ENCODE data around the gene STIP1. TPM values are rescaled to one million over a fixed set of nuclear protein-coding genes. Genes with fewer than 3 reads are reported as not detected.
A peak's percentile ranks its signal among the peaks of the same experiment; 100 is the strongest.

Gene STIP1
- total and polyA plus RNA-seq, 9 of the 15 experiments (the other 6 are each of a cell fraction or from before 2014, with no cell fraction given), result 58.1 to 465 (median 346) TPM

- TF ChIP-seq FOXA3 (CRISPR knock-in tag; conservative IDR thresholded peaks at IDR 0.05 in 1 of 2, IDR thresholded peaks at IDR 0.05 in 1 of 2) (0 out of 4 replicates have a peak, but pooled peaks of 1 of the 2 experiments have one; percentile 20), TEAD1 (CRISPR knock-in tag; IDR thresholded peaks at IDR 0.05) (peak in 1 of 2 experiments; percentile 25; a peak in 1 of 4 replicates), RBFOX2 (IDR thresholded peaks at IDR 0.05; ENCODE audit: low read depth, low read length) (peak; percentile 20; the same call in 1 of the 2 replicates), ILF3 (IDR thresholded peaks at IDR 0.05; ENCODE audit: borderline replicate concordance) (no peak), FOSL1 (tag; conservative IDR thresholded peaks at IDR 0.05) (no peak)
- TF ChIP-seq, protein P1, sequence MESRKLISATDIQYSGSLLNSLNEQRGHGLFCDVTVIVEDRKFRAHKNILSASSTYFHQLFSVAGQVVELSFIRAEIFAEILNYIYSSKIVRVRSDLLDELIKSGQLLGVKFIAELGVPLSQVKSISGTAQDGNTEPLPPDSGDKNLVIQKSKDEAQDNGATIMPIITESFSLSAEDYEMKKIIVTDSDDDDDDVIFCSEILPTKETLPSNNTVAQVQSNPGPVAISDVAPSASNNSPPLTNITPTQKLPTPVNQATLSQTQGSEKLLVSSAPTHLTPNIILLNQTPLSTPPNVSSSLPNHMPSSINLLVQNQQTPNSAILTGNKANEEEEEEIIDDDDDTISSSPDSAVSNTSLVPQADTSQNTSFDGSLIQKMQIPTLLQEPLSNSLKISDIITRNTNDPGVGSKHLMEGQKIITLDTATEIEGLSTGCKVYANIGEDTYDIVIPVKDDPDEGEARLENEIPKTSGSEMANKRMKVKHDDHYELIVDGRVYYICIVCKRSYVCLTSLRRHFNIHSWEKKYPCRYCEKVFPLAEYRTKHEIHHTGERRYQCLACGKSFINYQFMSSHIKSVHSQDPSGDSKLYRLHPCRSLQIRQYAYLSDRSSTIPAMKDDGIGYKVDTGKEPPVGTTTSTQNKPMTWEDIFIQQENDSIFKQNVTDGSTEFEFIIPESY (CRISPR knock-in tag; IDR thresholded peaks at IDR 0.05), result peak; percentile 44
- TF ChIP-seq, protein P2, sequence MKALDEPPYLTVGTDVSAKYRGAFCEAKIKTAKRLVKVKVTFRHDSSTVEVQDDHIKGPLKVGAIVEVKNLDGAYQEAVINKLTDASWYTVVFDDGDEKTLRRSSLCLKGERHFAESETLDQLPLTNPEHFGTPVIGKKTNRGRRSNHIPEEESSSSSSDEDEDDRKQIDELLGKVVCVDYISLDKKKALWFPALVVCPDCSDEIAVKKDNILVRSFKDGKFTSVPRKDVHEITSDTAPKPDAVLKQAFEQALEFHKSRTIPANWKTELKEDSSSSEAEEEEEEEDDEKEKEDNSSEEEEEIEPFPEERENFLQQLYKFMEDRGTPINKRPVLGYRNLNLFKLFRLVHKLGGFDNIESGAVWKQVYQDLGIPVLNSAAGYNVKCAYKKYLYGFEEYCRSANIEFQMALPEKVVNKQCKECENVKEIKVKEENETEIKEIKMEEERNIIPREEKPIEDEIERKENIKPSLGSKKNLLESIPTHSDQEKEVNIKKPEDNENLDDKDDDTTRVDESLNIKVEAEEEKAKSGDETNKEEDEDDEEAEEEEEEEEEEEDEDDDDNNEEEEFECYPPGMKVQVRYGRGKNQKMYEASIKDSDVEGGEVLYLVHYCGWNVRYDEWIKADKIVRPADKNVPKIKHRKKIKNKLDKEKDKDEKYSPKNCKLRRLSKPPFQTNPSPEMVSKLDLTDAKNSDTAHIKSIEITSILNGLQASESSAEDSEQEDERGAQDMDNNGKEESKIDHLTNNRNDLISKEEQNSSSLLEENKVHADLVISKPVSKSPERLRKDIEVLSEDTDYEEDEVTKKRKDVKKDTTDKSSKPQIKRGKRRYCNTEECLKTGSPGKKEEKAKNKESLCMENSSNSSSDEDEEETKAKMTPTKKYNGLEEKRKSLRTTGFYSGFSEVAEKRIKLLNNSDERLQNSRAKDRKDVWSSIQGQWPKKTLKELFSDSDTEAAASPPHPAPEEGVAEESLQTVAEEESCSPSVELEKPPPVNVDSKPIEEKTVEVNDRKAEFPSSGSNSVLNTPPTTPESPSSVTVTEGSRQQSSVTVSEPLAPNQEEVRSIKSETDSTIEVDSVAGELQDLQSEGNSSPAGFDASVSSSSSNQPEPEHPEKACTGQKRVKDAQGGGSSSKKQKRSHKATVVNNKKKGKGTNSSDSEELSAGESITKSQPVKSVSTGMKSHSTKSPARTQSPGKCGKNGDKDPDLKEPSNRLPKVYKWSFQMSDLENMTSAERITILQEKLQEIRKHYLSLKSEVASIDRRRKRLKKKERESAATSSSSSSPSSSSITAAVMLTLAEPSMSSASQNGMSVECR (CRISPR knock-in tag; IDR thresholded peaks at IDR 0.05), result peak; percentile 32; the same call in 1 of the 2 replicates
- CTCF ChIA-PET (ENCODE audit: low intra/inter-chr PET ratio), result interaction anchor here (0.7 to 1.8 kb wide), 4 partner anchors 65 to 163 kb away, joined by 4 to 11 read pairs (median 8); no protein-coding TSS in a partner anchor
- Histone ChIP-seq H3K9me3 (replicated peaks; ENCODE audit: control insufficient read depth, insufficient read depth, low read depth, low read length) (no peaks in the 10 kb centered on the region), H3K79me2 (ENCODE audit: control insufficient read depth, insufficient read depth, low read length) (peaks cover 35% of the 10 kb centered on the region), H3K9ac (ENCODE audit: insufficient read depth in 1 of 2, low read depth in 2 of 2, low read length in 2 of 2) (peak overlapping the region in 1 of 2 experiments; percentile 49; a peak in 2 of 4 replicates), H3K4me1 (replicated peaks in 1 of 2; ENCODE audit: control insufficient read depth in 2 of 2, insufficient read depth in 2 of 2, low read length in 2 of 2) (peaks cover 35 to 55% of the 10 kb centered on the region in 2 experiments), H4K20me1 (replicated peaks; ENCODE audit: control insufficient read depth, insufficient read depth, low read length) (no peaks in the 10 kb centered on the region; the same call in 1 of the 2 replicates), H3K27ac (ENCODE audit: extremely low read depth, low read depth, low read length) (peak overlapping the region; percentile 29; the same call in 2 of the 3 replicates), H3K27me3 (ENCODE audit: control insufficient read depth in 2 of 2, insufficient read depth in 2 of 2, low read length in 2 of 2) (no peaks in the 10 kb centered on the region), H3K4me2 (ENCODE audit: insufficient read depth, low read length) (no peak overlapping the region), H3K4me3 (no peak overlapping the region), H2AFZ (ENCODE audit: low read depth, low read length) (no peak overlapping the region), H3K9me1 (ENCODE audit: control insufficient read depth, insufficient read depth, low read length) (peaks cover 8% of the 10 kb centered on the region), H3K36me3 (ENCODE audit: control insufficient read depth, insufficient read depth, low read length) (peaks cover 86% of the 10 kb centered on the region)
- in situ Hi-C loops (cut with MboI), result no loop called here
- FAIRE-seq, result no peak
- no peak for DNase-seq (ENCODE audit: extremely low read depth in 1 of 4, low spot score in 3 of 4)
- intact Hi-C loops (cut with micrococcal nuclease), result loop anchor here (1.0 kb wide), 2 partner anchors 66 to 100 kb away; no protein-coding TSS in a partner anchor
- POLR2A ChIA-PET, result interaction anchor here (0.6 to 8.2 kb wide), 9 partner anchors 13 to 153 kb away, joined by 3 to 77 read pairs (median 6); partner anchors contain the start of genes CATSPERZ, ESRRA, NUDT22 and TRPT1
- WGBS (ENCODE audit: insufficient coverage, low coverage, missing lambda C conversion rate), result 86% methylated on average over 16 of the region's 16 CpGs
- ATAC-seq, result no peak
- TSS peak; percentile 31 for BruUV-seq (replicated peaks)
Measured at GRCh38 chr11:64204080-64204440, 18.1 kb downstream of the STIP1 start.
